B cell (primary cell): ENCODE results near the gene REC8. TPM values are rescaled to one million over a fixed set of nuclear protein-coding genes. Genes with fewer than 3 reads are reported as not detected.
A peak's percentile ranks its signal among the peaks of the same experiment; 100 is the strongest.

Experiments
- ATAC-seq: fragments of 200-7000 bp; cut with Tn5 transposase; one replicate; pipeline ENCODE4 v1.10.0; 2021; ENCODE audit warnings: low read depth, mild to moderate bottlenecking, moderate number of reproducible peaks, moderate library complexity
- CTCF ChIA-PET: fragments of 350-600 bp; sonication (Branson Sonifier 250); formaldehyde crosslinking; loops from one replicate; lab custom pipeline; 2021; ENCODE audit warnings: antibody characterized with exemption, inconsistent platforms; lab: Charles Lee
- POLR2A ChIA-PET: fragments of 350-600 bp; sonication (Branson Sonifier 250); formaldehyde crosslinking; loops from one replicate; lab custom pipeline; 2021; ENCODE audit warnings: antibody characterized with exemption; lab: Charles Lee
- DNase-seq: peaks from one replicate; pipeline ENCODE4 v3.0.0; 2013
- H2AFZ ChIP-seq: 2 replicates; pipeline ENCODE4 v1.6.1; 2012; ENCODE audit warnings: mild to moderate bottlenecking, low read depth, low read length; ENCODE audit not compliant: insufficient read depth, poor library complexity, severe bottlenecking
- H3K27ac ChIP-seq, 2 donors: 1 replicate in 1 of 2; 2 replicates in 1 of 2; pipeline ENCODE4 v1.5.1; 2012 to 2013; ENCODE audit warnings: low read length in 2 of 2, mild to moderate bottlenecking in 2 of 2, moderate library complexity in 1 of 2
- H3K27me3 ChIP-seq, 4 experiments: fragments of 200-600 bp in 1 of 4; sonication (generic) in 1 of 4; replicated peaks in 1 of 4; 1 replicate in 2 of 4; 2 replicates in 2 of 4; pipeline versions ENCODE4 v1.6.1 to v1.7.0; 2013 to 2016; ENCODE audit warnings: low read length in 3 of 4, mild to moderate bottlenecking in 2 of 4, mixed read lengths in 1 of 4, moderate library complexity in 1 of 4; ENCODE audit not compliant: insufficient read depth in 4 of 4, control insufficient read depth in 3 of 4; ENCODE audit errors: control extremely low read depth in 1 of 4
- H3K36me3 ChIP-seq, 2 experiments: replicated peaks in 1 of 2; 1 replicate in 1 of 2; 2 replicates in 1 of 2; pipeline versions ENCODE4 v1.6.1 to v1.7.1; 2013; ENCODE audit warnings: low read length in 1 of 2; ENCODE audit not compliant: insufficient read depth in 2 of 2, control insufficient read depth in 1 of 2; ENCODE audit errors: control extremely low read depth in 1 of 2, extremely low read depth in 1 of 2
- H3K4me1 ChIP-seq, 2 donors: fragments of 200-600 bp in 1 of 2; sonication (generic) in 1 of 2; 1 replicate in 1 of 2; 2 replicates in 1 of 2; pipeline versions ENCODE4 v1.5.1 to v1.6.1; 2013 to 2017; ENCODE audit warnings: low read length in 2 of 2; ENCODE audit not compliant: control insufficient read depth in 2 of 2, insufficient read depth in 2 of 2
- H3K4me2 ChIP-seq: replicated peaks from 2 replicates; pipeline ENCODE3; 2012; ENCODE audit warnings: mild to moderate bottlenecking, low read depth, low read length; ENCODE audit not compliant: poor library complexity, severe bottlenecking
- H3K4me3 ChIP-seq, 5 experiments: fragments of 200-600 bp in 1 of 5; sonication (generic) in 1 of 5; 1 replicate in 3 of 5; 2 replicates in 2 of 5; pipeline versions ENCODE4 v1.5.1 to v1.7.0; 2011 to 2016; ENCODE audit warnings: low read length in 4 of 5, mild to moderate bottlenecking in 4 of 5, low read depth in 2 of 5, control low read depth in 1 of 5, moderate library complexity in 1 of 5; ENCODE audit not compliant: insufficient read depth in 1 of 5; ENCODE audit errors: control extremely low read depth in 1 of 5, extremely low read depth in 1 of 5
- H3K79me2 ChIP-seq: fragments of 200-600 bp; sonication (generic); one replicate; pipeline ENCODE4 v1.6.0; 2016; ENCODE audit warnings: low read length; ENCODE audit not compliant: control insufficient read depth, insufficient read depth
- H3K9ac ChIP-seq: fragments of 200-600 bp; sonication (generic); 2 replicates; pipeline ENCODE4 v1.6.1; 2017; ENCODE audit warnings: mild to moderate bottlenecking, low read length, moderate library complexity
- H3K9me3 ChIP-seq, 3 donors: one replicate each; pipeline versions ENCODE4 v1.6.1 to v1.7.1; 2013; ENCODE audit warnings: low read length in 2 of 3; ENCODE audit not compliant: control insufficient read depth in 2 of 3, insufficient read depth in 1 of 3; ENCODE audit errors: control extremely low read depth in 1 of 3
- H4K20me1 ChIP-seq: 2 replicates; pipeline ENCODE4 v1.6.0; 2012; ENCODE audit warnings: mild to moderate bottlenecking, low read length; ENCODE audit not compliant: insufficient read depth, control insufficient read depth, poor library complexity, severe bottlenecking
- H3K27ac Mint-ChIP-seq: one replicate; pipeline ENCODE4 v1.8.0; 2021; ENCODE audit warnings: mixed read lengths
- H3K27me3 Mint-ChIP-seq: one replicate; pipeline ENCODE4 v1.8.0; 2021; ENCODE audit warnings: mixed read lengths
- H3K4me1 Mint-ChIP-seq: one replicate; pipeline ENCODE4 v1.8.0; 2021; ENCODE audit warnings: mixed read lengths
- H3K4me3 Mint-ChIP-seq: one replicate; pipeline ENCODE4 v1.8.0; 2021; ENCODE audit warnings: mixed read lengths
- H3K9me3 Mint-ChIP-seq: one replicate; pipeline ENCODE4 v1.8.0; 2022; ENCODE audit warnings: mixed read lengths; ENCODE audit not compliant: insufficient read depth
- EZH2 ChIP-seq: IDR thresholded peaks from 2 replicates; pipeline ENCODE4 v1.6.1; 2012; ENCODE audit warnings: borderline replicate concordance, low read depth, mild to moderate bottlenecking, moderate library complexity, low read length; ENCODE audit not compliant: insufficient read depth, poor library complexity, severe bottlenecking
- WGBS: methylation state at CpG from one replicate; pipeline ENCODE4 v1.1.5; 2013; ENCODE audit warnings: missing lambda C conversion rate; ENCODE audit not compliant: insufficient coverage; 5-methylcytosine and 5-hydroxymethylcytosine counted together
- intact Hi-C: fragments of 100-400 bp; cut with micrococcal nuclease; formaldehyde crosslinking; loops from one replicate; pipeline ENCODE4 v1.10.0; 2022
- polyA plus RNA-seq: library from polyadenylated mRNA; depleted of rRNA; stranded (reverse); fragments of >200 nt; gene quantifications from 2 replicates; pipeline ENCODE4 v1.2.3, GENCODE V29; 2012
- total RNA-seq, 2 donors: library from RNA; stranded (reverse); fragments of 120-200 nt in 1 of 2; gene quantifications; 1 replicate in 1 of 2; 2 replicates in 1 of 2; pipeline versions ENCODE4 v1.2.3 to v1.2.4, GENCODE V29; 2013 to 2022
- TF ChIP-seq, protein P1 (sequence below): fragments of 200-600 bp; IDR thresholded peaks from one replicate; pipeline ENCODE4 v1.8.0; 2022; ENCODE audit warnings: antibody characterized with exemption, mild to moderate bottlenecking

Gene REC8
- total and polyA plus RNA-seq, 2 donors (not counting 1 experiment from before 2014, with no cell fraction given), result 34.0 to 62.1 TPM

DNA sequence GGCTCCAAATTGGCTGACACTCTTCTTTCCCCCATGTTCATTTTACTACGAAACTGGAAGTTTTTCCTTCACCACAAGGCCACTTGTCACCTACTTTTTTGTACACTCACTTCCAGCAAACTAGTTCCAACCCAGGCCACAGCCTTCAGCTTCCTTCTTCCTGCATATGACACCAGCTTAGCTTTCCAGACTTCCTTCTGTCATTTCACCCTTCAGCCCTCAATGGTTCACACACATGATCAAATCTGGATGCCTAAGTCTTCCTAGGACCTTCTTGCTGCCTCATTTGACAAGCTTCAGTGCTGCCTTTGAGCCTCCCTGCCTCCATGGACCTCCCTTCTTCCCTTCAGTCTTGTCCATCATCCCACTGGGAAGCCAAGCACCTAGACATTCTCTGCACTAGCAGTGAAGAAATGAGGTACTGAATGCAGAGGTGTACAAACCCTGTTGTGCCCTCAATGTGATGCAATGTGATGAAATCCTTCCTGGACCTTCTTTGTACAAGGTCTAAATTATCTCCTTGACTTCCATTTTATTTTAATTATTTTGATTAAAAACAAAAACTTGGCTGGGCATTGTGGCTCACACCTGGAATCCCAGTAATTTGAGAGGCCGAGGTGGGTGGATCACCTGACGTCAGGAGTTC lies 4.3 kb upstream of the REC8 start:
- DNase-seq (no peak), ATAC-seq (no peak)
- H3K9me3 Mint-ChIP-seq, result no peaks in the 10 kb centered on the region
- no peak overlapping the region for H3K4me3 Mint-ChIP-seq
- peaks cover 37% of the 10 kb centered on the region for H3K4me1 Mint-ChIP-seq
- Histone ChIP-seq H3K9ac (no peak overlapping the region), H3K27ac (peak overlapping the region in 1 of 2 donors; percentile 9), H2AFZ (no peak overlapping the region), H3K27me3 (no peaks in the 10 kb centered on the region), H3K9me3 (no peaks in the 10 kb centered on the region), H3K4me1 (peaks cover 22 to 36% of the 10 kb centered on the region in 2 donors), H3K79me2 (peaks cover 21% of the 10 kb centered on the region), H3K4me2 (no peak overlapping the region), H3K36me3 (peaks cover 2 to 58% of the 10 kb centered on the region in 2 experiments), H4K20me1 (peaks cover 42% of the 10 kb centered on the region), H3K4me3 (no peak overlapping the region)
- H3K27me3 Mint-ChIP-seq, result no peaks in the 10 kb centered on the region
- ChIA-PET CTCF (interaction anchor here (1.2 kb wide), 1 partner anchor 141 kb away, joined by 5 read pairs; the partner anchor contains the start of gene CIDEB), POLR2A (no interaction called here)
- 92% methylated on average over 3 of the region's 3 CpGs for WGBS
- intact Hi-C loops, result no loop called here
- TF ChIP-seq, protein P1, sequence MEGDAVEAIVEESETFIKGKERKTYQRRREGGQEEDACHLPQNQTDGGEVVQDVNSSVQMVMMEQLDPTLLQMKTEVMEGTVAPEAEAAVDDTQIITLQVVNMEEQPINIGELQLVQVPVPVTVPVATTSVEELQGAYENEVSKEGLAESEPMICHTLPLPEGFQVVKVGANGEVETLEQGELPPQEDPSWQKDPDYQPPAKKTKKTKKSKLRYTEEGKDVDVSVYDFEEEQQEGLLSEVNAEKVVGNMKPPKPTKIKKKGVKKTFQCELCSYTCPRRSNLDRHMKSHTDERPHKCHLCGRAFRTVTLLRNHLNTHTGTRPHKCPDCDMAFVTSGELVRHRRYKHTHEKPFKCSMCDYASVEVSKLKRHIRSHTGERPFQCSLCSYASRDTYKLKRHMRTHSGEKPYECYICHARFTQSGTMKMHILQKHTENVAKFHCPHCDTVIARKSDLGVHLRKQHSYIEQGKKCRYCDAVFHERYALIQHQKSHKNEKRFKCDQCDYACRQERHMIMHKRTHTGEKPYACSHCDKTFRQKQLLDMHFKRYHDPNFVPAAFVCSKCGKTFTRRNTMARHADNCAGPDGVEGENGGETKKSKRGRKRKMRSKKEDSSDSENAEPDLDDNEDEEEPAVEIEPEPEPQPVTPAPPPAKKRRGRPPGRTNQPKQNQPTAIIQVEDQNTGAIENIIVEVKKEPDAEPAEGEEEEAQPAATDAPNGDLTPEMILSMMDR, result no peak
- TF ChIP-seq EZH2, result no peak
- H3K27ac Mint-ChIP-seq, result no peak overlapping the region

DNA sequence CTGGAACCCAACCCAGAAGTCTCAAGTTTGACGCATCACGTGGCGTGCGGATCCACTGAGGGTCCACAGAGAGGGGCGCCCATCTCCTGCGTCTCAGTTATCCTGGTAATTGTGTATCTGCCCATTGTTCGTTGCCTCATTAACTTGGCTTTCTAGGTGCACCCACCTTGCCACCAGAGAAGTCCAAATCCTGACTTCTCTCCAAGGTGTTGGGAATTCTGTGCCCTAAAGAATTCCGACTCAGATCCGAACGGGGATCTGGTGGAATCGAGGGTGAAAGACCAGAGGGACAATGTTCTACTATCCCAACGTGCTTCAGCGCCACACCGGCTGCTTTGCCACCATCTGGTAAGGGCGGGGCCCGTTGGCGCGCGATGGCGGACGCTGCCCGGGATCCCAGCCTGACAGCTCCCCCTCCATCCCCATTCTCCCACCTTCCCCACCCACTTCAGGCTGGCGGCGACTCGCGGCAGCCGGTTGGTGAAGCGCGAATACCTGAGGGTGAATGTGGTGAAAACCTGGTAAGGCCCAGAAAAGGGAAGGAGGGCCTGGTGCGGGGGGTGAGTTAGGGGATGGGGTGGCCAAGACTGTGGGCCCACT lies 481 bp downstream of the REC8 start:
- intact Hi-C loops, result no loop called here
- H3K27ac Mint-ChIP-seq, result peak overlapping the region; percentile 79
- POLR2A ChIA-PET, result interaction anchor here (1.4 to 2.0 kb wide), 4 partner anchors 11 to 58 kb away, joined by 4 to 18 read pairs (median 10); partner anchors contain the start of genes DCAF11, IPO4, IRF9 and NRL
- Histone ChIP-seq H3K27me3 (no peaks in the 10 kb centered on the region), H3K27ac (no peak overlapping the region), H3K4me1 (peaks cover 11 to 23% of the 10 kb centered on the region in 2 donors), H3K4me3 (peak overlapping the region; percentile 47 to 72 (median 60)), H3K36me3 (peaks cover 0 to 18% of the 10 kb centered on the region in 2 experiments), H3K9me3 (no peaks in the 10 kb centered on the region), H3K79me2 (no peaks in the 10 kb centered on the region), H3K4me2 (peak overlapping the region; percentile 92), H3K9ac (peak overlapping the region; percentile 70), H2AFZ (peak overlapping the region; percentile 65), H4K20me1 (peaks cover under 1% of the 10 kb centered on the region)
- H3K9me3 Mint-ChIP-seq, result no peaks in the 10 kb centered on the region
- 14% methylated on average over 19 of the region's 30 CpGs for WGBS
- peak overlapping the region; percentile 93 for H3K4me3 Mint-ChIP-seq
- no peaks in the 10 kb centered on the region for H3K27me3 Mint-ChIP-seq
- no peak for TF ChIP-seq EZH2
- TF ChIP-seq, protein P1, result no peak
- CTCF ChIA-PET, result interaction anchor here (3.1 kb wide), 1 partner anchor 12 kb away, joined by 22 read pairs; the partner anchor contains the start of gene IRF9
- H3K4me1 Mint-ChIP-seq, result peaks cover 20% of the 10 kb centered on the region
- DNase-seq (no peak), ATAC-seq (no peak)
